ENCODE data around the gene TMEM207. TPM values are rescaled to one million over a fixed set of nuclear protein-coding genes. Genes with fewer than 3 reads are reported as not detected.

Gene TMEM207
- total RNA-seq, 4 donors from 2014 or later = not detected

GRCh38 chr3:190495354-190495753 is 45.7 kb upstream of the TMEM207 start:
- TF ChIP-seq CTCF (IDR thresholded peaks at IDR 0.05) (no peak), POLR2A (IDR thresholded peaks at IDR 0.05) (no peak)
- DNase-seq (ENCODE audit: low spot score in 2 of 2) = no peak
- H3K4me3 ChIP-seq (ENCODE audit: low read depth, poor library complexity, severe bottlenecking) = no peak overlapping the region
- intact Hi-C loops (cut with DNase I; ENCODE audit: low total_unique reads) = no loop called here

GRCh38 chr3:190494907-190495306 is 45.2 kb upstream of the TMEM207 start:
- H3K4me3 ChIP-seq (ENCODE audit: low read depth, poor library complexity, severe bottlenecking) = no peak overlapping the region
- intact Hi-C loops (cut with DNase I; ENCODE audit: low total_unique reads) = no loop called here
- TF ChIP-seq POLR2A (IDR thresholded peaks at IDR 0.05) (no peak), CTCF (IDR thresholded peaks at IDR 0.05) (no peak)
- DNase-seq (ENCODE audit: low spot score in 2 of 2) = no peak

GRCh38 chr3:190492966-190493365 is 43.3 kb upstream of the TMEM207 start:
- 89 to 90% methylated on average over 4 of the region's 4 CpGs for WGBS, 2 donors
- no peak for DNase-seq (ENCODE audit: low spot score in 2 of 2)

GRCh38 chr3:190492129-190492528 is 42.4 kb upstream of the TMEM207 start:
- intact Hi-C loops (cut with DNase I; ENCODE audit: low total_unique reads) = no loop called here
- no peak for DNase-seq (ENCODE audit: low spot score in 2 of 2)
- no peak overlapping the region for H3K4me3 ChIP-seq (ENCODE audit: low read depth, poor library complexity, severe bottlenecking)
- TF ChIP-seq POLR2A (IDR thresholded peaks at IDR 0.05) (no peak), CTCF (IDR thresholded peaks at IDR 0.05) (no peak)

More at GRCh38 chr3:190492966-190493365, 43.3 kb upstream of the TMEM207 start:
- no peak for TF ChIP-seq CTCF (IDR thresholded peaks at IDR 0.05)
- no peak for TF ChIP-seq POLR2A (IDR thresholded peaks at IDR 0.05)
- H3K4me3 ChIP-seq (ENCODE audit: low read depth, poor library complexity, severe bottlenecking) = no peak overlapping the region
- intact Hi-C loops (cut with DNase I; ENCODE audit: low total_unique reads) = no loop called here

GRCh38 chr3:190491533-190492054 is 41.9 kb upstream of the TMEM207 start:
- no peak for DNase-seq (ENCODE audit: low spot score in 2 of 2)
- WGBS, 2 donors = 88% methylated on average over 4 of the region's 4 CpGs
- H3K4me3 ChIP-seq (ENCODE audit: low read depth, poor library complexity, severe bottlenecking) = no peak overlapping the region
- TF ChIP-seq CTCF (IDR thresholded peaks at IDR 0.05) = no peak
- TF ChIP-seq POLR2A (IDR thresholded peaks at IDR 0.05) = no peak
- intact Hi-C loops (cut with DNase I; ENCODE audit: low total_unique reads) = no loop called here

GRCh38 chr3:190486908-190487607 is 37.4 kb upstream of the TMEM207 start:
- no peak for DNase-seq (ENCODE audit: low spot score in 2 of 2)
- no peak for TF ChIP-seq CTCF (IDR thresholded peaks at IDR 0.05)
- TF ChIP-seq POLR2A (IDR thresholded peaks at IDR 0.05) = no peak
- 72 to 73% methylated on average over 4 of the region's 4 CpGs for WGBS, 2 donors
- H3K4me3 ChIP-seq (ENCODE audit: low read depth, poor library complexity, severe bottlenecking) = no peak overlapping the region
- intact Hi-C loops (cut with DNase I; ENCODE audit: low total_unique reads) = no loop called here

Data from lower leg skin (tissue), 4 donors.